Measurements from ENCODE around the gene ANKRD55.

The ANKRD55 gene

GRCh38 chr5:56072863-56073766, 160.0 kb downstream of the ANKRD55 start:
- DNase-seq: peak in 1 of 2 experiments; percentile 16

GRCh38 chr5:56071470-56071869, 161.7 kb downstream of the ANKRD55 start:
- DNase-seq: no peak

GRCh38 chr5:56070851-56071465, 162.2 kb downstream of the ANKRD55 start:
- DNase-seq: no peak

GRCh38 chr5:56069652-56070226, 163.4 kb downstream of the ANKRD55 start:
- no peak for DNase-seq

GRCh38 chr5:56066931-56067450, 166.1 kb downstream of the ANKRD55 start:
- DNase-seq: no peak

- DNase-seq: no peak
Observed at GRCh38 chr5:56064984-56065383, 168.1 kb downstream of the ANKRD55 start.

- DNase-seq: peak; percentile 12 to 18
Observed at GRCh38 chr5:56060276-56061110, 172.6 kb downstream of the ANKRD55 start.

GRCh38 chr5:56059854-56060253, 173.3 kb downstream of the ANKRD55 start:
- no peak for DNase-seq

GRCh38 chr5:56056875-56057274, 176.3 kb downstream of the ANKRD55 start:
- DNase-seq: no peak

GRCh38 chr5:56055859-56056258, 177.3 kb downstream of the ANKRD55 start:
- no peak for DNase-seq

GRCh38 chr5:56055287-56055686, 177.8 kb downstream of the ANKRD55 start:
- no peak for DNase-seq

- no peak for DNase-seq
Observed at GRCh38 chr5:56054666-56055065, 178.5 kb downstream of the ANKRD55 start.

- DNase-seq: no peak
Observed at GRCh38 chr5:56053363-56053762, 179.8 kb downstream of the ANKRD55 start.

- no peak for DNase-seq
Observed at GRCh38 chr5:56052735-56053134, 180.4 kb downstream of the ANKRD55 start.

GRCh38 chr5:56050551-56051255, 182.4 kb downstream of the ANKRD55 start:
- DNase-seq: no peak

Measured in activated CD4-positive, alpha-beta T cell treated with anti-CD3 and anti-CD28 coated beads, Interleukin-2, amount 50 U/mL, for 4 hours (primary cell).